Measurements from ENCODE around the gene TUBA3E. TPM values are rescaled to one million over a fixed set of nuclear protein-coding genes. Genes with fewer than 3 reads are reported as not detected.
"Not testable (repeated sequence)": the region's sequence is repeated elsewhere in the genome, so short reads cannot be mapped to it uniquely, and the experiment has no call there.

TUBA3E gene
- total and polyA plus RNA-seq, 2 of the 8 experiments (the other 6 are each of a cell fraction or from before 2014, with no cell fraction given) = not detected

DNA sequence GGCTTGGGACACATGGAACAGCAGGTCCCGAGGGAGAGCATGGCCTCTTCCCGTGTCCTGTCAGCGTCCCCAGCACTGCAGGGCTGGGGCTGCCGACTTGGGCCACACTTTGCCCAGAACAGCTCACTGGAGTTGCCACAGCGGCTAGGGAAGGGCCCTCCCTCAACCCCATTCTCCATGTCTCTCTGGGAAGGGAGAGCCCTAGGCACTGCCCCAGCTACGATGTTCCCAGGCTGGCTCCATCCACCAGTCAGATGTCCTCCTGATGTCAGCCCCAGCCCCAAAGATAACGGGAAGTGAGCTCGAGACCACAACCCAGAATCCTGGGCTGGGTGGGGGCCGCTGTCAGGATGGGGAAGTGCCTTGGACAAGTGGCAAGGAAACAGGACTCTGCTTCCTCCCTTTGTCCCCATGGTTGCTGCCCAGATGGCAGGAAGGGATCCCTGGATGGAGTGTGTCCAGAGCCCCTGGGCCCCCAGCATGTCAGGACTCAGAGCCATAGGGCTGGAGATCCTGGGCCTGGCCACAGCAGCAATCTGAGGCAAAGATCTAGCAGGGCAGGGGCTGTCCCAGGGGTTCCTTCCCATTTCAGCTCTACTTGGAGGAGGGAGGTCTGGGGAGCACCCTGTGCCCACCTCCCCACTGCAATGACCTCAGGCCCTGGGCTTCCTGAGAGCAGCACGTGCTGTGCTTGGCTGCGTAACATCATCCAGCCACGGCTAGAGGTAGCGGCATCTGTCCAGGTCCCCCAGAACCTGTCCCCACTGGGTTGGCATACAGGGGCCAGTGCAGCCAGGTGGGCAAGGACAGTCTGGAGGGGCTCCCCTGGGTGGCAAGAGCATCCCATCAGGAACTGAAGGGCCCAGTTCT is 55.6 kb downstream of the TUBA3E start:
- H3K18ac ChIP-seq (ENCODE audit: extremely low read depth, low read length); H3K4ac ChIP-seq (replicated peaks; ENCODE audit: insufficient read length, low read depth, low read length); H3K36me3 ChIP-seq (ENCODE audit: control insufficient read depth in 2 of 4, insufficient read depth in 4 of 4, low read length in 3 of 4); H2BK20ac ChIP-seq (ENCODE audit: low read length); H3K4me3 ChIP-seq (ENCODE audit: extremely low read depth in 1 of 4, insufficient read depth in 2 of 4, low read depth in 3 of 4, low read length in 4 of 4); H2BK120ac ChIP-seq (replicated peaks; ENCODE audit: low read depth, low read length); H3K56ac ChIP-seq (replicated peaks; ENCODE audit: insufficient read length, low read depth, low read length); CTCF ChIA-PET (ENCODE audit: partially characterized antibody); H4K8ac ChIP-seq (ENCODE audit: extremely low read depth, insufficient read depth, low read length); H3K27ac ChIP-seq (ENCODE audit: low read depth, low read length); H3K9ac ChIP-seq (replicated peaks in 1 of 4; ENCODE audit: extremely low read depth in 1 of 4, low read depth in 3 of 4, low read length in 3 of 4); H2AK5ac ChIP-seq (ENCODE audit: low read depth, low read length); FAIRE-seq; H2AFZ ChIP-seq (ENCODE audit: low read length); H4K20me1 ChIP-seq (replicated peaks in 1 of 2; ENCODE audit: control insufficient read depth in 1 of 2, insufficient read depth in 2 of 2, low read length in 2 of 2); H3K4me1 ChIP-seq (replicated peaks in 1 of 4; ENCODE audit: control insufficient read depth in 3 of 4, insufficient read depth in 4 of 4, low read length in 3 of 4); H3K23ac ChIP-seq (ENCODE audit: insufficient read length); H2BK12ac ChIP-seq (ENCODE audit: low read depth, low read length); H3K79me1 ChIP-seq (ENCODE audit: low read depth, low read length); H3K27me3 ChIP-seq (replicated peaks in 1 of 4; ENCODE audit: control insufficient read depth in 3 of 4, extremely low read depth in 1 of 4, insufficient read depth in 3 of 4, low read length in 3 of 4); H3K14ac ChIP-seq (ENCODE audit: insufficient read length); H3K9me3 ChIP-seq (ENCODE audit: insufficient read depth in 2 of 2, low read depth in 1 of 2, low read length in 1 of 2); H3K23me2 ChIP-seq (ENCODE audit: low read depth, low read length); H4K5ac ChIP-seq (ENCODE audit: insufficient read length, low read depth, low read length); H2BK15ac ChIP-seq (ENCODE audit: low read length); POLR2A ChIA-PET (ENCODE audit: partially characterized antibody); H3K79me2 ChIP-seq (ENCODE audit: control insufficient read depth in 1 of 2, insufficient read depth in 2 of 2, low read length in 2 of 2); H4K91ac ChIP-seq (replicated peaks; ENCODE audit: insufficient read length, low read length); H2BK5ac ChIP-seq (ENCODE audit: low read depth, low read length): not testable (repeated sequence)
- 98% methylated on average over 6 of the region's 13 CpGs; no CpG with 5 or more reads in 1 of the 2 experiments for WGBS, 2 experiments (ENCODE audit: extremely low coverage in 1 of 2, insufficient coverage in 1 of 2, insufficient read length in 1 of 2, insufficient replicate concordance in 2 of 2, low coverage in 1 of 2, low lambda C conversion rate in 2 of 2, missing lambda C conversion rate in 1 of 2)
- peak overlapping the region in 1 of 2 experiments; percentile 51; a peak in 1 of 4 replicates for H3K4me2 ChIP-seq (ENCODE audit: insufficient read depth in 1 of 2, low read depth in 2 of 2, low read length in 2 of 2)
- peak in 1 of 2 experiments; percentile 27 for DNase-seq (ENCODE audit: low read depth in 1 of 2, low spot score in 2 of 2)

Other genes with a start within 250 kb of the TUBA3E start
- 0.09 TPM in 1 of 2 replicates, not detected in the other for gene RAB6C, start 218.8 kb downstream of the TUBA3E start, total RNA-seq (2021; fragmentation: NEBNext Ultra II Directional; extraction: Animal tissue kit (Norgen Biotek cat#: 25700))
- 0.03 TPM in 1 of 2 replicates, not detected in the other for gene RAB6C, start 218.8 kb downstream of the TUBA3E start, polyA plus RNA-seq (2011; rRNA removed)
- gene POTEF, start 69.2 kb downstream of the TUBA3E start, total RNA-seq (2021; fragmentation: NEBNext Ultra II Directional; extraction: Animal tissue kit (Norgen Biotek cat#: 25700)) = 0.15 and 0.24 TPM in 2 replicates
- 0.36 and 0.60 TPM in 2 replicates for gene POTEF, start 69.2 kb downstream of the TUBA3E start, polyA plus RNA-seq (2011; rRNA removed)
- 4.3 and 6.7 TPM in 2 replicates for gene CCDC74B, start 53.3 kb downstream of the TUBA3E start, total RNA-seq (2021; fragmentation: NEBNext Ultra II Directional; extraction: Animal tissue kit (Norgen Biotek cat#: 25700))
- 6.4 and 8.1 TPM in 2 replicates for gene CCDC74B, start 53.3 kb downstream of the TUBA3E start, polyA plus RNA-seq (2011; rRNA removed)
- gene SMPD4, start 16.8 kb downstream of the TUBA3E start, total RNA-seq (2021; fragmentation: NEBNext Ultra II Directional; extraction: Animal tissue kit (Norgen Biotek cat#: 25700)) = 96.3 and 102 TPM in 2 replicates
- gene SMPD4, start 16.8 kb downstream of the TUBA3E start, polyA plus RNA-seq (2011; rRNA removed) = 106 and 155 TPM in 2 replicates
- gene MZT2B, start 16.2 kb downstream of the TUBA3E start, total RNA-seq (2021; fragmentation: NEBNext Ultra II Directional; extraction: Animal tissue kit (Norgen Biotek cat#: 25700)) = 151 and 167 TPM in 2 replicates
- gene MZT2B, start 16.2 kb downstream of the TUBA3E start, polyA plus RNA-seq (2011; rRNA removed) = 90.3 and 138 TPM in 2 replicates
- gene IMP4, start 144.5 kb upstream of the TUBA3E start, total RNA-seq (2021; fragmentation: NEBNext Ultra II Directional; extraction: Animal tissue kit (Norgen Biotek cat#: 25700)) = 93.7 and 96.8 TPM in 2 replicates
- 194 and 247 TPM in 2 replicates for gene IMP4, start 144.5 kb upstream of the TUBA3E start, polyA plus RNA-seq (2011; rRNA removed)
- 13.1 and 14.7 TPM in 2 replicates for gene PTPN18, start 157.6 kb upstream of the TUBA3E start, total RNA-seq (2021; fragmentation: NEBNext Ultra II Directional; extraction: Animal tissue kit (Norgen Biotek cat#: 25700))
- 13.2 and 15.6 TPM in 2 replicates for gene PTPN18, start 157.6 kb upstream of the TUBA3E start, polyA plus RNA-seq (2011; rRNA removed)

All from H1 (cell line).